ENCODE results near the gene MTA3.
"Not testable (repeated sequence)": the region's sequence is repeated elsewhere in the genome, so short reads cannot be mapped to it uniquely, and the experiment has no call there.

The MTA3 gene

DNA sequence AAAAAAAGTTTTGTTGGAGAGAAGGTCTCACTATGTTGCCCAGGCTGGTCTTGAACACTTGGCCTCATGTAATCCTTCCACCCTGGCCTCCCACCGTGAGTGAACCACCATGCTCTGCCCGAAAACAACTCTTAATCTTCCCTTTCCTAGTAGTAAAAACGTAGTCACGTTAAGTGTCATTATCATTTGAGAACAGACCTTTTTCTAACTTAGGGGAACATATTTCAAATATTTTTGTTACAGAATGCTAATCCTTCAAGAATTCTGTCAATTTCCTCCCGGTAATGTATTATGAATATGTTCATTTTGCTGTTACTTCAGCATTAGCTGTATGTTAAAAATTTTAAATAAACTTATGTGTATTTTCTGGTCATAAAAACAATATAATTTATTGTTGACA, 49.7 kb downstream of the MTA3 start:
- DNase-seq (ENCODE audit: low spot score): no peak
- in situ Hi-C loops (cut with MboI; ENCODE audit: low sequenced_read_pairs, unreplicated experiment): no loop called here
- TF ChIP-seq CTCF (IDR thresholded peaks at IDR 0.05; ENCODE audit: borderline replicate concordance, control extremely low read depth, extremely low read depth, insufficient read depth, missing control alignments): no peak

GRCh38 chr2:42618972-42619371, 50.5 kb downstream of the MTA3 start:
- DNase-seq (ENCODE audit: low spot score): no peak
- in situ Hi-C loops (cut with MboI; ENCODE audit: low sequenced_read_pairs, unreplicated experiment): no loop called here
- no peak for TF ChIP-seq CTCF (IDR thresholded peaks at IDR 0.05; ENCODE audit: borderline replicate concordance, control extremely low read depth, extremely low read depth, insufficient read depth, missing control alignments)

GRCh38 chr2:42621626-42622025, 53.2 kb downstream of the MTA3 start:
- in situ Hi-C loops (cut with MboI; ENCODE audit: low sequenced_read_pairs, unreplicated experiment); DNase-seq (ENCODE audit: low spot score): not testable (repeated sequence)

DNA sequence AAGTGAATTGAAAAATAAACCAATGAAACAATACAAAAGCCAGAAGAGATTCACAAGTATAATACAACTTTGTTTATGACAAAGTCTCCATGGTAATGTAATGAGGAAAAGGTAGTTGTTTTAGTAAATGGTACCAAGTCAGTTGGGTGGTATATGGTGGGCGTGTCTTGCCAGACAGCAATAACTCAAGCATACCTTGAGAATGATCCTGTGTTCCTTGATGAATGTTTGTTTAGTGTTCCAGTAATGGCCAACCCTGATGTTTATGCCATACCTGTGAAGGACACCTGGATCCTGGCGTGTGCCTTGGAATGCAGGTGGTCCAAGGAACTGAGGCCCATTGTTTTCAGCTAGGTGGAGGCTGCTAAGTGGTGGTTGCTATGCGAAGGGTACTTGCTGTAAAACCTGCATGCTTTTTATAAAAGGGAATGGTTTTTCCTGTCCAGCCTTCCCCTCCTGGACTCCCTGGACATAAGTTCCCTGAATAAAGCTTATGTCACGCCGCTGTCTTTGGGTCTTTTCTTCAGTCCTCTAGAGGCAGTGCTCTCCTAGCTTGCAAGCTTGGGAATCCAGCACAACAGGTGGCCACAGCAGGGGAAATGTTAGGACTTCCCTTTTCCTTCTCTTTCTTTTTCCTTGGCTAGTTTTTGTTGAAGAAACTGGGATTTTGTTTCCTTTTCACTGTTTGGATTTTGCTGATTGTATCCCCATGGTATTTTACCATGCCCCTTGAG, 54.7 kb downstream of the MTA3 start:
- no peak for TF ChIP-seq CTCF (IDR thresholded peaks at IDR 0.05; ENCODE audit: borderline replicate concordance, control extremely low read depth, extremely low read depth, insufficient read depth, missing control alignments)
- in situ Hi-C loops (cut with MboI; ENCODE audit: low sequenced_read_pairs, unreplicated experiment): no loop called here
- DNase-seq (ENCODE audit: low spot score): no peak

DNA sequence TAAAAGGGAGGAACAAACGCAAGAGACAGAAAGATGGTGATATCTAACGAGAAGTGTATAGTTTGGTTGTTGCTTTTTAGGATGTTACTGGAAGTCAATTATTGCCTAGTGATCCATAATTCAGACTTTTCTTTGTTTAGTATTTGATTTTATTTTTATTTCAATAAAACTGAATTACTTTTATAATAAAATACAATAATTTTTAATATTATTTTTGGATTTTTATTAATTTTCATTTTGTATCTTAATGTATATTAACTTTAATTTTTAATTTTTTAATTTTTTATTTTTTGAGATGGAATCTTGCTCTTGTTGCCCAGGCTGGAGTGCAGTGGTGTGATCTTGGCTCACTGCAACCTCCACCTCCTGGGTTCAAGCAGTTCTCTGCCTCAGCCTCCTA, 55.6 kb downstream of the MTA3 start:
- TF ChIP-seq CTCF (IDR thresholded peaks at IDR 0.05; ENCODE audit: borderline replicate concordance, control extremely low read depth, extremely low read depth, insufficient read depth, missing control alignments): no peak
- in situ Hi-C loops (cut with MboI; ENCODE audit: low sequenced_read_pairs, unreplicated experiment): no loop called here
- no peak for DNase-seq (ENCODE audit: low spot score)

DNA sequence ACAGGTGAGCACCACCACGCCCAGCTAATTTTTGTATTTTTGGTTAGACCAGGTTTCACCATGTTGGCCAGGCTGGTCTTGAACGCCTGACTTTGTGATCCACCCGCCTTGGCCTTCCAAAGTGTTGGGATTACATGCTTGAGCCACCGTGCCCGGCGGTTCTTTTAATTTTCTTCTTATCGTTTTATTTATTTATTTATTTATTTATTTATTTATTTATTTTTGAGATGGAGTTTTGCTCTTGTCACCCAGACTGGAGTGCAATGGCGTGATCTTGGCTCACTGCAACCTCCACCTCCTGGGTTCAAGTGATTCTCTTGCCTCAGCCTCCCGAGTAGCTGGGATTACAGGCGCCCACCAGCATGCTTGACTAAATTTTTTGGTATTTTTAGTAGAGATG, 59.6 kb downstream of the MTA3 start:
- in situ Hi-C loops (cut with MboI; ENCODE audit: low sequenced_read_pairs, unreplicated experiment); DNase-seq (ENCODE audit: low spot score): not testable (repeated sequence)

DNA sequence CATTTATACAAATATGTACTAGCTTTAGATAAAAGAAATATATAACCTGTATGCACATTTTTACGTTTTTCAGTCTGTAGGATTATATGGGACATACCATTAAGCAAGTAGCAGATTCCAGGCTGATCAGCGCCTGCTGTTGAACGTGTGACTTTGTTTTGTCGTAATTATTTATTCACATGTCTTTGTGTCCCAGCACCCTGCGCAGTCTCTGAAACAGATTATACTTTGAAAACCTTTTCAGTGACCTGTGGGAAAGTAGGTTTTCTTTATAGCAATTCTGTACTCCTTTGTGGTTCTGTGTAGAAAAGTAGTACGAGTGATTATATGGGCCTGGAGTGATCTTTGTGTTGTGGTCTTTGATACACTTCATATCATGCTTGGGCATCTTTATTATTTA, 68.5 kb downstream of the MTA3 start:
- DNase-seq (ENCODE audit: low spot score): no peak
- in situ Hi-C loops (cut with MboI; ENCODE audit: low sequenced_read_pairs, unreplicated experiment): no loop called here
- no peak for TF ChIP-seq CTCF (IDR thresholded peaks at IDR 0.05; ENCODE audit: borderline replicate concordance, control extremely low read depth, extremely low read depth, insufficient read depth, missing control alignments)

Measured in GM13976 (cell line).